HG03439 (cell line): ENCODE data around the gene LMO1.

Experiments used
- ATAC-seq: cut with Tn5 transposase; IDR thresholded peaks from one replicate; pipeline ENCODE4 v1.9.1; 2021; ENCODE audit warnings: mild to moderate bottlenecking, moderate library complexity; ENCODE audit not compliant: unreplicated experiment

LMO1 gene

DNA sequence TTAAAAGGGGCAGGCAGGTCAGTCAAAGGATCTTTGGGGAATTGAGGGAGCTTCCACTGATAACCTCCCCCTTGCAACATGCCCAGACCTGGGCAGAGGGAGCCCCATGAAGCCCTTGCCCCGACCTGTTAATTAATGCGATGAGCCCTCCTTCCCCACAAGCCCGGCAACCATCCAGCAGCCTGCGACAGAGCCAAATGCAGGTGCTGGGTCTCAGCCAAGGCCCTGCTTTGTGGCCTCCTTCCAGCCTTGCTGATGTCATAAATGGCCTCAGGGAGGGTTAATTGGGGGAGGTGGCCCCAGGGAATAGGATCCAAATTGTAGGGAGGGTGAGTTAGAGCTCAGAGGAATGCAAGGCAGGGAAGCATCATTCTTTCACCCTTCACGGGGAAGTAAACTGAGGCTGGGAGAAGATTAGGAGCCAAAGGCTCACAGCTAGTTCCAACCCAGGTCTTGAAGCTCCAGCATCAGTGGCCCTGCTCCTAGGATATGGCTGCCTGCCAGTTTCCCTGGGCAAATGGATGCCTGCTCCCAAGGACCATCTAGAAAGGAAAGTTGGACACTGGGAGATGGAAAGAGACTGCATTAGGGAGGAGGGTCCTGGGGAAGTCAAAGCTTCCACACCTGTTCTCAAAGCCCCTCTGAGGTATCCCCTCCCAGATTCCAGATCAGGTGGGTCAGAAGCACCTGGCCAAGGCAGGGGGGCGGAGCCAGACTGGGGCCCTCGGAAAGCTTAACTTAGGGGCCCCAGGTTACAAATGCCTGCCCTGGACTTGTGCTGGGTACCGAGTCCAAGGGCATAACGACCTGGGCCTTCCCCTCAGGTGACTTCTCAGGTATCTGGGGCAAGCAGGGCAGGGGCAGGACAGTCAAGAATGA is 34.1 kb downstream of the LMO1 start:
- ATAC-seq = no peak

DNA sequence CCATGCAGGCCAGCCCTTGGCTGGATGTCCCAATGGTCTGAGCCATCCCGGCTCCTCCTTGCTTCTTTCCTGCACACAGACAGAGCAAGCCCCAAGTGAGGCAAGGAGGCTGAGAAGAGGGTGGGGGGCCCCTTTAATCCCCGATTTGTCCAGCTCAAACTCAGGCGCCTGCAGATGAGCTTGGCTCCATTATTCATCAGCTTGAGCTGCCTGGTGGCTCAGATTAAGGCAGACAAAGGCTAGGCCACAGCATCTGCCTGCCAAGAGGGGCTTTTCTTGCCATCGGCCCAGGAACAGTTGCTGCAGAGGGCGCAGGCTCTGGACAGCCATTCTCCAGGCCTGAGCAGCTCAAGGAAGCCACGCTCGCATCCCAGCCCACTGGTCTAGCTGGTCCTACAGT is 35.4 kb downstream of the LMO1 start:
- ATAC-seq = no peak

- no peak for ATAC-seq
These were observed 36.2 kb downstream of the LMO1 start for GRCh38 chr11:8227156-8228152.

DNA sequence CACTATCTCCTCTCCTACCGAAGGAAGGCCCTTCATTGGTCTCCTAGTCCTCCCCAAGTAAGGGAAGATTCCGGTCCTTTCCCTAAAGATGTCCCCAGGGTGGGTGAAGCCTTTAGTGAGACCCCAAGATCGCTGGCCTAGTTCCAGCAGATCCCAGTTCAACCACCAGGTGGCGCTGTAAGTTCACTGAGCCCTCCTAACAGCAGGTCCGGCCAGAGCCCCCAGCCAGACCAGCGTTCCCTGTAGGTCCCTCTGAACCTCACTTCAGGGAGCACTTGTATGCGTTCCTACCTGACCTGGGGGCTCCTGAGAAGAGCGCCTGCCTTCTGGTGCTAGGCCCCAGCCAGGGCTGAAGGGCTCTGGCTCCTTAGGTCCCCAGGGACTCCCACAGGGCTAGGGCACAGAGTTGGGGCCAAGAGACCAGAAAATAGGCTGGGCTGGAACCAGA is 38.1 kb downstream of the LMO1 start:
- no peak for ATAC-seq

DNA sequence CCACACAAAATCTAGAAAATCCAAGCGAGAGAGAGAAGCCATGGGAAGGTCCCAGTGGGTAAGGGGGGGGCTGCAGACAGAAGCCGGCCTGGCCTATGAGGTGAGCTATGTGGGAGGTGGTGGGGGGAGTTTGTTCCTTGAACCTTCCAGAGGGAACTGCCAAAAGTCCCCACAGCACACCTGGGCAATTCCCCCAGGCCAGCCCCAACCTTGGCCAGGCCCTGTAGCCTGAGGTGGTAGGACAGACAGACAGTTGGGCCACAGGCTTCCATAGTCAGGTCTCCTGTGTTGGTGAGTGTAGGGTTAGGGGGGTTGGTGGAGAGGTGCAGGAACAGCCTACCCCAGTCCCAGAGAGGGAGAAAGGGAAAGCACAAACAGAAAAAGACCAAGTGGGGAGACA is 39.0 kb downstream of the LMO1 start:
- ATAC-seq = no peak

DNA sequence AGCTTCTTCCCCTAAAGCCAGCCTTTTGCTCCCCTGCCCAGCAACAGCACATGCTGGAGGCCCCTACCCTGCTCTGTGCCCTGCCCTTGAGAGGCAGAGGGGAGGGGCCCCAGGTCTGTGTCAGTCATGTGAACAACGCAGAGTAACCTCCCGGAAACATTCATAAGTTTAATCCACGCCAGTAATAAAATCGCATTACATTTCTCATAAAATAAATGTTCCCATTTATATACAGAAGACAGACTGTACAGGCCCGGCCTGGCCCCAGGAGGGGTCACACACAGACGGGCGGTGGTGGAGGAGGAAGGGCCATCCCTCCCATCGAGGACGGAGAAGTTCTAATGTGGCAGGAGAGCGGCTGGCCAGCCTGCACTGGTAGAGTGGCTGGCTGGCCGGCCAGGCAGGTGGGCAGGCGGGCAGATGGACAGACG is 39.5 kb downstream of the LMO1 start:
- ATAC-seq = no peak

- ATAC-seq = no peak
These were observed 40.2 kb downstream of the LMO1 start for GRCh38 chr11:8223513-8223900.

- ATAC-seq = no peak
These were observed 40.7 kb downstream of the LMO1 start for GRCh38 chr11:8222820-8223512.

DNA sequence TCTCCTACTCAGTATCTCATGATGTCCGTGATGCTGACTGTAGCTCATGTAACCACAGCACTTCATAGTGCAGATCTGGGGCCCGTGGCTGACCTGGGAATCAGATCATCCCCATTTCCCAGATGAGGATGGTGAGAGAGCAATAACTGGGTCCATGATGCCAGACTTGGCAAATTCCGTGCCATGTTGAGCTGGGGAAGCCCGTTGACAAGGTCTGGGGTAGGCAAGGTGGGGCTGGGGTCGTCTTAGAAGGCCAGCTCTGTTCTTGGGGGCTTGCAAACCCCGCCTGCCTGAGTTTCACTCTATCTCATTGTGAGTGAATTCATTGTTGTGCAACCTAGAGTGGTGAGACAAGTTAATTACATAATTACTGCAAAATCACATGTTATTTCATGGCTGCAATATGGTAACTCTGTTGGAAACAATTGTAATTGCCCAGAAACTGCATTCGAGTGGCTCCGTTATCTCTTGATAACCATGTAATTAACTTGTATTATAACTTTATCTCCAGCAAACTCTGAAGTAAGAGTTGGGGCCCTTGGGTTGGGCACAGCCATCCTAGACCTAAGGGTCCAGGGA is 41.7 kb downstream of the LMO1 start:
- ATAC-seq = no peak

DNA sequence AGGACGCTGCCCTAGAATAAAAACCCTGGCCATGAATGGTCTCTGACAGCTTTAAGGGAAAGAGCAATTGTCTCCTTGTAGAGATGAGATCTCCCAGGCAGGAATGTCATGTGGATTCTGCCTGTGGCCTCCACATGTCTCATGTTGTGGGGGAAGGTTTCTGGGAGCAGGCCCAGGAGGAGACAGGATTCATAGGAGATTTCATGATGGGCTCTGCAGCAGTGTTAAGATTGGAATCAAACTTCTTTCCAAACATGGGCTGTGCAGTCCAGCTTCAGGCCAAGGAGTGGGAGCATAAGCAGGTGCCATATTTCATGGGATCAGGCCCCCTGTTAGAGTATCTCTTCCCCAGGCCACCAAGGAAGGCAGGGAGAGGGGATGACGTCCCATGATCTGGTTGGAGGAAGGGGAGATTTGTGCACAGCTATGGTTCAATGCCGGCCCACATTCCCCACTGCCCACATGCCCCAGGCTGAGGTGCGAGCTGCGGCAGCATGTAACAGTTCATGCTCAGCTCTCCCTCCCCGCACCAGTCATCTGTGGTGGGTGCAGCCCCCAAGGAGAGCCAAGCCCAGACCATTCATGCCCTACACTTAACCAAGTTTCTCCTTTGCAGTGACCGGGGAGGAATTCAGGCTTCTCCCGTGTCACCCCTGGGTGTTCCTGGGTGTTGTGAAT is 42.5 kb downstream of the LMO1 start:
- ATAC-seq = no peak

DNA sequence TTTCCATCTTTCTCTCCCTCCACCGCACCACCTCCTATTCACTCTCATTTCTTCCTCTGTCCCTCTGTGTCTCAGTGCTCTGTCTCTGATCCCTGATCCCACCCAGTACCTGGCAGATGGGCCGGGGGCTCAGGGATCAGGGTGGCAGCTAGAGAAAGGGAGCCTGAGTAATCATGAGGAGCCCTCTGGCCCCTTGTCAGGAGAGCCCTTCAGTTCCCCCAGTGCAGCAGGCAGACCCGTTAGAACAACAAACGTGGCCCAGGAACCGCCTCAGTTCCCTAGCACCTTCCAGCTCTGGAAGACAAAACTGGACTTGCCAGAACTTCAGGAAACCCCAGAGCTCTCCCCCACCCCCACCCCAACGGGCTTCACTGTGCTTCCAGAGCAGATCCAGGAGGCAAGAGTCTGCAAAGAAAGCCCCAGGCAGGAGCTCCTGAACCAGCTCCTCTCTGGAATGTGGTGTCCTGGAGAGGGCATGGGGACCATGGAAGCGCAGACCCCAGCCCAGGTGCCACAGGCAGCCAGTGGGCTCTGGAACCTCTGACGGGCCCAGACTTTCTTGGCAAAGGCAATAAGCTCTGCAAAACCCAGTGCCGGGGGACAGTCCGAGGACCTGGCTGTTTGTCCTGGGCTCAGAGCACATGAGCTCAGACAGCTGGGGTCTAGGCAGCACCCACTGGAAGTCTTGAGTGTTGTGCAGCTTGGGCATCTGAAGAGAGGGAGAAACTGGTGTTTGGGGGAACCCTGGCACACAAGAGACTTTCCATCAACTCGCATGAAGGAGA is 43.2 kb downstream of the LMO1 start:
- ATAC-seq = no peak

GRCh38 chr11:8219257-8220021 is 44.2 kb downstream of the LMO1 start:
- ATAC-seq = no peak

DNA sequence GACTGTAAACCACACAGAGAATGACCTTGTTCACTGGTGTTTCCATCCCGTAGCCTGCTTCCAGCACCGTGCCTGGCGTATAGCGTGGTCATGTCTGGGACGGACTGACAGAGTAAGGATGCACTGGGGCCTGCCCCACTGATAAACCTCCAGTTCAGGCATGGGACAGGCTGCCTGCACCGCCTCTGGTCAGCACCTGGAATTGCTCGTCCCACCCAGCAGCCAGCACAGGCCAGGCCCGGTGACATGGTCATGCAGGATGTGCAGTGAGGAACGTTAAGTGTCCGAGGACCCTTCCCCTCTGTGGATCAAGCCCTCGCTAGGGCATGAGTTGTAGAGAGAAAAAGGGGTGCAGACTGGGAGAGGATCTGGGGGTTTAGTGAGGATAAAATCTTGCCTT is 44.8 kb downstream of the LMO1 start:
- no peak for ATAC-seq

- ATAC-seq = no peak
These were observed 45.3 kb downstream of the LMO1 start for GRCh38 chr11:8218409-8218808.

DNA sequence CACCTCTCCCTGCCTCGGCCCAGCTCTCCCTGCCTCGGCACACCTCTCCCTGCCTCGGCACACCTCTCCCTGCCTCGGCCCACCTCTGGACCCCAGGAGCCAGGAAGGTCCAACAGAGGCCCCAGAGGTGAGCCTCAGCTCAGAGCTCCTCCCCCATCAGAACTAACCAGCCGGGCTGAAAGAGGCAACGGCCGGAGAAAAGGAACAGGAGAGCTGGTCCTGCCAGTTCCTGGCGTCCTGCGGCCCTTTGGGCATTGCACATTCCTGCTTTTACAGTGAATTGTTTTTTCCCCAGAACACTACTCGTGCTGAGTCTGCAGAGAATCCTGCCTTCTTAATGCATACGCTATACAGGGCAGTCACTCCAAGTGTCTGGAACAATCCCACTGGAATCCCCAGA is 45.8 kb downstream of the LMO1 start:
- ATAC-seq = no peak

- no peak for ATAC-seq
These were observed 46.5 kb downstream of the LMO1 start for GRCh38 chr11:8217136-8217535.

- no peak for ATAC-seq
These were observed 50.3 kb downstream of the LMO1 start for GRCh38 chr11:8213376-8213775.

DNA sequence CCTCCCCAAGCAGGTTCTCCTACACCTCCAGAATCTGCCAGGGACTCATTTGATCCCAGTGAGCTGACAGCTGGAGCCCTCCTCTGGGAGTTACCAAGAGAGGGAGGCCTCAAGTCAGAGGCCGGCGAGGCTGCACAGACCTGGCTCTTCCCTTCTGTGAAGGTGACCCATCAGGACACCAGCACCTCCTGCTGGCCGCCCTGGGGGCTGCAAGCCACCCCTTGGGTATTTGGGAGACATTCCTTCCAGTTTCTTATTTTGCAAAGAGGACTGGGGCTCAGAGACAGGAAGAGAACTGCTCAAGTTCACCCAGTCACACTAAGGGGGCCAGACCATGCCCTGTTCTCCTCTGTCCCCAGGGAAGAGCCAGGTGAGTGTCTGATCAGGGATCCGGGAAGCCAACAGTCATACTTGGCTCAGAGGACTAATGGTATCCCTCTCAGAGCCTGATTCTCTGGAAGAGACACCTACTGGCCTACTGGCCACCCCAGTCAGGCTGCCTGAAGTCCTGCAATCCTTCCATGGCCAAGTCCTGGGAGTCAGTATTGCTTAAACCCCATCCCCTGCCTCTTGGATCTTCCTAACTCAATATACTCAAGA is 54.4 kb downstream of the LMO1 start:
- no peak for ATAC-seq
